Measurements from ENCODE around the gene SORBS2.

SORBS2 gene

DNA sequence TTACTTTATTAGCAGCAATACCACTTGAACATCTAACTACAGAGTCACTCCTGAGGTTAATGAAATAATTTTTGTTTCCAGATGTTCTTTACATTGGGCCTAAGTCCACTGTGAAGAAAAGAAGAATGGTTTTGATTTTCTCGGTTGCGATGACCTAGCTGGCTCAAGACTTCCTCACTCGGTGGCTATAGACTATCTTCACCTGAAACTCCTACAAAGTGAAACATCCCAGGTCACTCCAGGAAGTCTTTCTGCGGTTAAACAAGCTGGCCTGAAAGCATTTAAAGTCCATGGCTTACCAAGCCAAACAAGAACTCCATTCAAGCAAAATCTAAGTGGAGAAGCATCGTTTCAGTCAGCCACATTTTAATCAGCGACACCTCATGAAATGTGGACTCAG is 13.7 kb upstream of the SORBS2 start:
- Histone ChIP-seq H3K4me1 (ENCODE audit: insufficient read depth, low read length) (peaks cover 15% of the 10 kb centered on the region), H3K9me3 (ENCODE audit: control insufficient read depth, insufficient read depth, low read length) (no peaks in the 10 kb centered on the region), H3K36me3 (ENCODE audit: insufficient read depth, low read length) (no peaks in the 10 kb centered on the region), H3K9ac (ENCODE audit: low read depth, low read length) (no peak overlapping the region)

DNA sequence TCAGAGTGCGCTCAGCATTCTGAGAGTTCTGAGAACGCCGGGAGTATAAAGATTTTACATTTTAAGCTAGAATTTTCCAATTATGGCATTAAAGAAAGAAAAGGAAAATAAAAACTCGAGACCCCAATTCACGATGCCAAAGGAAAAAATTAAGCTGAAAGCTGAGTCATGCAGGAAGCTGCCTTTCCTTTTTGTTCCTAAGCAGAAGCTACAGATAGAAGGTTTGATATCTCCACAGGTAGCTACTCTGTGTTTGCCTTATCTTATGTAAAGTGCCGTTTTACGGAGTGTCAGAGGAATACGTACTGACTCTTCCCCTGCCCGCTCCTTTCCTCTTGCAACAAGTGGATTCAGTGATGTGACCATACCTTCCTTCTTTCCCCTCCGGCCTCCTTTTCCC is 10.8 kb upstream of the SORBS2 start:
- no peak overlapping the region for H3K9ac ChIP-seq (ENCODE audit: low read depth, low read length)
- no peaks in the 10 kb centered on the region for H3K36me3 ChIP-seq (ENCODE audit: insufficient read depth, low read length)
- H3K4me1 ChIP-seq (ENCODE audit: insufficient read depth, low read length), result peaks cover 21% of the 10 kb centered on the region

GRCh38 chr4:185821029-185821419 is 9.0 kb upstream of the SORBS2 start:
- no peaks in the 10 kb centered on the region for H3K9me3 ChIP-seq (ENCODE audit: control insufficient read depth, insufficient read depth, low read length)
- H3K9ac ChIP-seq (ENCODE audit: low read depth, low read length), result no peak overlapping the region

More for the DNA sequence above, 10.8 kb upstream of the SORBS2 start:
- H3K9me3 ChIP-seq (ENCODE audit: control insufficient read depth, insufficient read depth, low read length), result no peaks in the 10 kb centered on the region

GRCh38 chr4:185820146-185821028 is 8.4 kb upstream of the SORBS2 start:
- Histone ChIP-seq H3K9ac (ENCODE audit: low read depth, low read length) (peak overlapping the region; percentile 28), H3K4me1 (ENCODE audit: insufficient read depth, low read length) (peaks cover 21% of the 10 kb centered on the region), H3K36me3 (ENCODE audit: insufficient read depth, low read length) (no peaks in the 10 kb centered on the region), H3K9me3 (ENCODE audit: control insufficient read depth, insufficient read depth, low read length) (no peaks in the 10 kb centered on the region)

More at GRCh38 chr4:185821029-185821419, 9.0 kb upstream of the SORBS2 start:
- H3K36me3 ChIP-seq (ENCODE audit: insufficient read depth, low read length), result no peaks in the 10 kb centered on the region
- peaks cover 21% of the 10 kb centered on the region for H3K4me1 ChIP-seq (ENCODE audit: insufficient read depth, low read length)

DNA sequence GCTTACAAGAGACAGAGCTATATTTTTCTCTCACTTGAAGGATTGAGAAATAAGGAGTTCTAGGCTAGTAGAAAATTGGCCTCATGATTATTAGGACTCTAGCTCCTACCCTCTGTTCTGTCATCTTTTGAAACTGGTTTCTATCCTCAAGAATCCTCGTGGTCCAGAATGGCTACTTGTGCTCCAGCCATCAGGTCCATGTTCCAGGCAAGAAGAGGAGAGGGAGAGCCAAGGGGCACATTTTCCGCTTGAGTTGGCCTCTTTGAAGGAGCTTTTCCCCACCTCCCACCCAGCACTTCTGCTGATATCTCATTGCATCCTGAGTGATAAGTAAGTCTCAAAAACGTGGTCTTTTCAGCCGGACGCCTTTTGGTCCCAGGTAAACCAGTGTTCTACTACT is 7.2 kb upstream of the SORBS2 start:
- Histone ChIP-seq H3K4me1 (ENCODE audit: insufficient read depth, low read length) (peaks cover 21% of the 10 kb centered on the region), H3K9me3 (ENCODE audit: control insufficient read depth, insufficient read depth, low read length) (no peaks in the 10 kb centered on the region), H3K36me3 (ENCODE audit: insufficient read depth, low read length) (no peaks in the 10 kb centered on the region), H3K9ac (ENCODE audit: low read depth, low read length) (no peak overlapping the region)

- Histone ChIP-seq H3K36me3 (ENCODE audit: insufficient read depth, low read length) (no peaks in the 10 kb centered on the region), H3K4me1 (ENCODE audit: insufficient read depth, low read length) (peaks cover 12% of the 10 kb centered on the region), H3K9me3 (ENCODE audit: control insufficient read depth, insufficient read depth, low read length) (no peaks in the 10 kb centered on the region), H3K9ac (ENCODE audit: low read depth, low read length) (no peak overlapping the region)
Measured at GRCh38 chr4:185817403-185817818, 5.4 kb upstream of the SORBS2 start.

GRCh38 chr4:185813133-185813532 is 1.1 kb upstream of the SORBS2 start:
- no peak overlapping the region for H3K9ac ChIP-seq (ENCODE audit: low read depth, low read length)
- H3K9me3 ChIP-seq (ENCODE audit: control insufficient read depth, insufficient read depth, low read length), result no peaks in the 10 kb centered on the region
- H3K4me1 ChIP-seq (ENCODE audit: insufficient read depth, low read length), result peaks cover 18% of the 10 kb centered on the region
- no peaks in the 10 kb centered on the region for H3K36me3 ChIP-seq (ENCODE audit: insufficient read depth, low read length)

GRCh38 chr4:185810746-185811508 is 1.1 kb downstream of the SORBS2 start:
- Histone ChIP-seq H3K9ac (ENCODE audit: low read depth, low read length) (peak overlapping the region; percentile 57), H3K4me1 (ENCODE audit: insufficient read depth, low read length) (peaks cover 18% of the 10 kb centered on the region), H3K9me3 (ENCODE audit: control insufficient read depth, insufficient read depth, low read length) (no peaks in the 10 kb centered on the region), H3K36me3 (ENCODE audit: insufficient read depth, low read length) (no peaks in the 10 kb centered on the region)

DNA sequence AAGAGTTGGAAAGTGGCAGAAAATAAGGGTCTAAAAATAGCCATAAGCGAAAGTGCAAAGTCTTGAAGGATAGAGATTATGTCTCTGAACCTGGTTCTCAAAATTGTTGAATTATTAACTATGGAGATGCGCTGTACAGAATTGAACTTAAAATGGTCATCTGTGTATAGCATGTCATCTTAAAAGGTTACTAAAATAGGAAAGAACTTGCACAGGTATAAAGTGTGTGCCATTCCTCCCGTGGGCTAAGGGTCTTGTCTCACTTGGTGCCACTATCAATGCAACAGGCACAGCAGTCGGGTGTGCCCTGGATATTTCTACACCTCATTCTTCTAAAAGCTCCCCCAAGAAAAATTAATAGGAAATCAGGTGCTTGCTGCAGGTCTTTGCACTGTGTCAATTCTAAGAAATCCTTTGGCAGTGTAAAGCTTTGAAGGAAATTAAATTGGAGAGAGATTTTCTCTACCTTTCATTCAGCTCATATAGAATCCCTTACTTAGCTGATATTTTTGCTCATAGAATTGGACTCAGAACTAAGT is 2.4 kb downstream of the SORBS2 start:
- Histone ChIP-seq H3K36me3 (ENCODE audit: insufficient read depth, low read length) (no peaks in the 10 kb centered on the region), H3K9ac (ENCODE audit: low read depth, low read length) (peak overlapping the region; percentile 57; the same call in 1 of the 2 replicates), H3K4me1 (ENCODE audit: insufficient read depth, low read length) (peaks cover 18% of the 10 kb centered on the region), H3K9me3 (ENCODE audit: control insufficient read depth, insufficient read depth, low read length) (no peaks in the 10 kb centered on the region)

DNA sequence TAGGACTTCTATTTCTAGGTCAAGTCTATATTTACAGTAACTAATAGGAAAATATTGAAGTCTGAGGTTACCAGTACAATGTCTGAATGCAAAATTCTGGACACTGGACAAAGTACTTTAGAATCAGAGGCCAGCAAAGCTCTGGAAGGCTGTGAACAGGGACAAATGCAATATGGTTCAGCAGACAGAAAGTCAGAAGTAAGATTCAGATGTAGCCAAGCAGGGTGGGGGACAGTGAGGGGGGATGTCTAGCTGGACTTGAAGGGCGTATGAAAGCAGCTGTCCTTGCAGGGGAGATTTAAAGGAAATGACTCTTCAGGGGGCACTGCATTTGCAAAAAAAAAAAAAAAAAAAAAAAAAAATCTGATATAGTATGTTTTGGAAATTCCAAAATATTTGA is 2.9 kb downstream of the SORBS2 start:
- Histone ChIP-seq H3K9ac (ENCODE audit: low read depth, low read length) (peak overlapping the region; percentile 57), H3K36me3 (ENCODE audit: insufficient read depth, low read length) (no peaks in the 10 kb centered on the region), H3K9me3 (ENCODE audit: control insufficient read depth, insufficient read depth, low read length) (no peaks in the 10 kb centered on the region), H3K4me1 (ENCODE audit: insufficient read depth, low read length) (peaks cover 20% of the 10 kb centered on the region)

- Histone ChIP-seq H3K9ac (ENCODE audit: low read depth, low read length) (no peak overlapping the region), H3K36me3 (ENCODE audit: insufficient read depth, low read length) (no peaks in the 10 kb centered on the region), H3K4me1 (ENCODE audit: insufficient read depth, low read length) (peaks cover 13% of the 10 kb centered on the region), H3K9me3 (ENCODE audit: control insufficient read depth, insufficient read depth, low read length) (no peaks in the 10 kb centered on the region)
Measured at GRCh38 chr4:185805979-185806378, 6.0 kb downstream of the SORBS2 start.

DNA sequence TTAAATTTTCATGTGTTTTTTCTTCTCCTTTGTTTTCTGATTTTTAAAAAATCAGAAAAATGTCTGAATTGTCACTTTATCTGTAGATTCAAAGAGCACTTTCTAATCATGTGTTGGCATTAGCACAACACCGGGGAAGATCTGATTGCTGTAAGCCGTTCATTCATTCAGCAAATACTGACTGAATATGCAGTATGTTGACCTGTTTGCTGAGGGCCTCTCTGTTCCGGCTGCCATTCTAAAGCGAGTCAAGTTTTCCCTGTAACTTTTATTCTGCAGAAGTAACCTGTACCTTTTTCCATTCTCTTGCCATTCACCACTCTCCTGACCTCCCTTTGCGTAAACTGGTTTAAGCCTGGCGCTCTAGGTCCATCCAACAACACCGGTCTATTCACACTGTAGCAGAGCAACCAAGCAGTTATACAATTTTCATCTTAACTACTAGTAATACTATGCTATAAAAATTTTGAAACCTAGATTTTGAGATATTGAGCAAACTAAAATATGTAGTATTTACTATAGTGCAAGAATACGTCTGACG is 6.7 kb downstream of the SORBS2 start:
- Histone ChIP-seq H3K9ac (ENCODE audit: low read depth, low read length) (no peak overlapping the region), H3K9me3 (ENCODE audit: control insufficient read depth, insufficient read depth, low read length) (no peaks in the 10 kb centered on the region), H3K4me1 (ENCODE audit: insufficient read depth, low read length) (peaks cover 7% of the 10 kb centered on the region), H3K36me3 (ENCODE audit: insufficient read depth, low read length) (no peaks in the 10 kb centered on the region)

GRCh38 chr4:185803022-185803421 is 9.0 kb downstream of the SORBS2 start:
- Histone ChIP-seq H3K9ac (ENCODE audit: low read depth, low read length) (no peak overlapping the region), H3K4me1 (ENCODE audit: insufficient read depth, low read length) (peaks cover 4% of the 10 kb centered on the region; the same call in 1 of the 2 replicates), H3K36me3 (ENCODE audit: insufficient read depth, low read length) (no peaks in the 10 kb centered on the region), H3K9me3 (ENCODE audit: control insufficient read depth, insufficient read depth, low read length) (no peaks in the 10 kb centered on the region)

- peaks cover 4% of the 10 kb centered on the region; the same call in 1 of the 2 replicates for H3K4me1 ChIP-seq (ENCODE audit: insufficient read depth, low read length)
- no peak overlapping the region for H3K9ac ChIP-seq (ENCODE audit: low read depth, low read length)
Measured at GRCh38 chr4:185801471-185801870, 10.5 kb downstream of the SORBS2 start.

More at GRCh38 chr4:185801471-185801870, 10.5 kb downstream of the SORBS2 start:
- Histone ChIP-seq H3K36me3 (ENCODE audit: insufficient read depth, low read length) (no peaks in the 10 kb centered on the region), H3K9me3 (ENCODE audit: control insufficient read depth, insufficient read depth, low read length) (no peaks in the 10 kb centered on the region)
